IMR-90 (cell line): ENCODE data around the gene GRID1. TPM values are rescaled to one million over a fixed set of nuclear protein-coding genes. Genes with fewer than 3 reads are reported as not detected.

Experiments
- ATAC-seq: fragments of 200-7000 bp; cut with Tn5 transposase; 2 replicates; pipeline ENCODE4 v1.9.1; 2020; ENCODE audit warnings: low read depth, mild to moderate bottlenecking, moderate library complexity
- BruUV-seq: library from RNA; stranded (reverse); fragments of 400-500 nt; replicated peaks from 2 replicates; lab custom pipeline; 2021; lab: Mats Ljungman, UMichigan
- CTCF ChIA-PET: fragments of 300-600 bp; formaldehyde crosslinking; extraction: SDS; loops from one replicate; lab custom pipeline; 2021; ENCODE audit warnings: antibody characterized with exemption; lab: Yijun Ruan, JAX
- POLR2A ChIA-PET: fragments of 300-600 bp; sonication (Branson Sonifier 250); formaldehyde crosslinking; loops from one replicate; lab custom pipeline; 2022; ENCODE audit warnings: antibody characterized with exemption; ENCODE audit not compliant: unreplicated experiment; lab: Charles Lee
- DNase-seq: peaks from one replicate; pipeline ENCODE4 v3.0.0; 2013
- H2AFZ ChIP-seq: replicated peaks from 2 replicates; pipeline ENCODE3; 2013; ENCODE audit warnings: low read length, mild to moderate bottlenecking; ENCODE audit not compliant: poor library complexity
- H2AK5ac ChIP-seq: 2 replicates; pipeline ENCODE4 v1.6.1; 2013; ENCODE audit warnings: low read depth, low read length, inconsistent platforms
- H2AK9ac ChIP-seq: replicated peaks from 2 replicates; pipeline ENCODE3; 2013; ENCODE audit warnings: mild to moderate bottlenecking, low read depth, low read length, moderate library complexity; ENCODE audit not compliant: poor library complexity
- H2BK120ac ChIP-seq: 2 replicates; pipeline ENCODE4 v1.6.1; 2013; ENCODE audit warnings: low read depth, low read length, inconsistent platforms
- H2BK15ac ChIP-seq: 3 replicates; pipeline ENCODE4 v1.6.1; 2013; ENCODE audit warnings: low read depth, low read length, inconsistent platforms
- H2BK20ac ChIP-seq: 2 replicates; pipeline ENCODE4 v1.6.1; 2013; ENCODE audit warnings: low read depth, mild to moderate bottlenecking, inconsistent platforms, low read length, moderate library complexity
- H2BK5ac ChIP-seq: 2 replicates; pipeline ENCODE4 v1.6.1; 2013; ENCODE audit warnings: mild to moderate bottlenecking, low read depth, low read length, inconsistent platforms; ENCODE audit not compliant: poor library complexity, severe bottlenecking
- H3K14ac ChIP-seq: replicated peaks from 2 replicates; pipeline ENCODE4 v1.6.1; 2013; ENCODE audit warnings: low read depth, low read length, inconsistent platforms
- H3K18ac ChIP-seq: 2 replicates; pipeline ENCODE4 v1.6.1; 2013; ENCODE audit warnings: low read depth, low read length, control low read depth
- H3K23ac ChIP-seq: 2 replicates; pipeline ENCODE4 v1.6.1; 2013; ENCODE audit warnings: low read depth, low read length, inconsistent platforms
- H3K27ac ChIP-seq: 2 replicates; pipeline ENCODE4 v1.5.1; 2013; ENCODE audit warnings: mild to moderate bottlenecking, control low read depth, low read length; ENCODE audit not compliant: insufficient read depth
- H3K27me3 ChIP-seq: 2 replicates; pipeline ENCODE4 v1.6.1; 2013; ENCODE audit warnings: low read length; ENCODE audit not compliant: control insufficient read depth, insufficient read depth
- H3K36me3 ChIP-seq: 2 replicates; pipeline ENCODE4 v1.6.1; 2013; ENCODE audit warnings: low read length, mixed read lengths; ENCODE audit not compliant: control insufficient read depth, insufficient read depth
- H3K4ac ChIP-seq: 2 replicates; pipeline ENCODE4 v1.6.1; 2013; ENCODE audit warnings: low read depth, low read length, inconsistent platforms
- H3K4me1 ChIP-seq: 2 replicates; pipeline ENCODE4 v1.6.1; 2013; ENCODE audit warnings: low read length, mixed read lengths; ENCODE audit not compliant: control insufficient read depth, insufficient read depth
- H3K4me2 ChIP-seq: 2 replicates; pipeline ENCODE4 v1.6.1; 2013; ENCODE audit warnings: low read depth, mild to moderate bottlenecking, control low read depth, low read length, moderate library complexity
- H3K4me3 ChIP-seq: 2 replicates; pipeline ENCODE4 v1.5.1; 2013; ENCODE audit warnings: low read depth, mild to moderate bottlenecking, control low read depth, low read length, moderate library complexity; ENCODE audit not compliant: insufficient read depth
- H3K56ac ChIP-seq: 2 replicates; pipeline ENCODE4 v1.6.1; 2013; ENCODE audit warnings: low read length, inconsistent platforms; ENCODE audit not compliant: insufficient read depth; ENCODE audit errors: extremely low read depth
- H3K79me1 ChIP-seq, 2 experiments: 2 replicates each; pipeline ENCODE4 v1.6.1; 2013; ENCODE audit warnings: low read length in 2 of 2, inconsistent platforms in 1 of 2, low read depth in 1 of 2
- H3K9ac ChIP-seq: 2 replicates; pipeline ENCODE4 v1.6.1; 2013; ENCODE audit warnings: low read depth, low read length, control low read depth
- H3K9me1 ChIP-seq: 2 replicates; pipeline ENCODE4 v1.6.1; 2013; ENCODE audit warnings: low read length, inconsistent platforms; ENCODE audit not compliant: insufficient read depth
- H3K9me3 ChIP-seq: 2 replicates; pipeline ENCODE4 v1.6.1; 2013; ENCODE audit warnings: low read length; ENCODE audit not compliant: control insufficient read depth, insufficient read depth
- H4K20me1 ChIP-seq: 2 replicates; pipeline ENCODE4 v1.6.1; 2013; ENCODE audit warnings: low read length, inconsistent platforms; ENCODE audit not compliant: insufficient read depth
- H4K5ac ChIP-seq: 2 replicates; pipeline ENCODE4 v1.6.1; 2013; ENCODE audit warnings: mild to moderate bottlenecking, low read depth, low read length, control low read depth
- H4K8ac ChIP-seq, 2 experiments: 2 replicates each; pipeline ENCODE4 v1.6.1; 2013; ENCODE audit warnings: low read depth in 2 of 2, low read length in 2 of 2, control low read depth in 1 of 2, inconsistent platforms in 1 of 2
- H4K91ac ChIP-seq: 2 replicates; pipeline ENCODE4 v1.6.1; 2013; ENCODE audit warnings: low read depth, low read length, inconsistent platforms; ENCODE audit not compliant: insufficient read depth
- CEBPB ChIP-seq: IDR thresholded peaks from 2 replicates; pipeline ENCODE4 v1.6.1; 2012; ENCODE audit warnings: low read depth, low read length, improper control_type of control experiment
- ELK1 ChIP-seq: fragments of 150-350 bp; IDR thresholded peaks from 2 replicates; pipeline ENCODE4 v1.6.1; 2016; ENCODE audit warnings: low read depth, mild to moderate bottlenecking, low read length, moderate library complexity, borderline replicate concordance
- MAZ ChIP-seq: IDR thresholded peaks from 2 replicates; pipeline ENCODE4 v1.6.1; 2012; ENCODE audit warnings: low read depth, mild to moderate bottlenecking, low read length, improper control_type of control experiment, moderate library complexity, borderline replicate concordance
- RCOR1 ChIP-seq: IDR thresholded peaks from 2 replicates; pipeline ENCODE4 v1.6.1; 2012; ENCODE audit warnings: mild to moderate bottlenecking, low read length, improper control_type of control experiment; ENCODE audit not compliant: insufficient replicate concordance
- RFX5 ChIP-seq: IDR thresholded peaks from 2 replicates; pipeline ENCODE4 v1.8.0; 2012; ENCODE audit warnings: low read depth, mild to moderate bottlenecking, low read length, moderate library complexity
- WGBS, 2 experiments: methylation state at CpG; one replicate each; pipeline versions ENCODE4 v1.1.5 to v1.1.7; 2013; ENCODE audit warnings: missing lambda C conversion rate in 2 of 2; ENCODE audit not compliant: insufficient read length in 1 of 2; ENCODE audit errors: extremely low coverage in 2 of 2; 5-methylcytosine and 5-hydroxymethylcytosine counted together
- dilution Hi-C: fragments of 300-500 bp; cut with HindIII; formaldehyde crosslinking; loops from one replicate; pipeline ENCODE4 v1.14.3; 2018; ENCODE audit warnings: low sequenced_read_pairs; ENCODE audit not compliant: unreplicated experiment
- in situ Hi-C: fragments of 300-500 bp; cut with MboI; formaldehyde crosslinking; loops from 3 replicates; pipeline ENCODE4 v1.14.3; 2019; ENCODE audit warnings: low sequenced_read_pairs, inconsistent platforms, mixed read lengths
- intact Hi-C: fragments of 100-400 bp; cut with micrococcal nuclease; formaldehyde crosslinking; loops from 2 replicates; pipeline ENCODE4 v1.10.0; 2022
- polyA plus RNA-seq, 3 experiments: library from polyadenylated mRNA; depleted of rRNA; stranded (reverse); fragments of >200 nt; gene quantifications; 2 replicates each; pipeline ENCODE4 v1.2.3, GENCODE V29; 2012; ENCODE audit warnings: low replicate concordance in 1 of 3
- total RNA-seq: library from RNA; depleted of rRNA; stranded (reverse); fragments of >200 nt; gene quantifications from 2 replicates; pipeline ENCODE4 v1.2.3, GENCODE V29; 2012
- TF ChIP-seq, protein P1 (sequence below): conservative IDR thresholded peaks from 2 replicates; pipeline ENCODE4 v1.5.1; 2012; ENCODE audit warnings: mild to moderate bottlenecking, low read depth, low read length, improper control_type of control experiment

GRID1 gene
- total and polyA plus RNA-seq, 2 of the 4 experiments (the other 2 are of a cell fraction), result not detected

- Histone ChIP-seq H4K5ac (no peak overlapping the region), H3K14ac (no peak overlapping the region), H4K20me1 (no peaks in the 10 kb centered on the region), H3K4ac (no peak overlapping the region), H2AK5ac (no peak overlapping the region), H2AK9ac (no peak overlapping the region), H2BK120ac (no peak overlapping the region), H4K91ac (no peak overlapping the region), H2AFZ (no peak overlapping the region), H3K23ac (no peak overlapping the region), H4K8ac (no peak overlapping the region), H3K4me1 (no peaks in the 10 kb centered on the region), H3K27me3 (no peaks in the 10 kb centered on the region), H3K9ac (no peak overlapping the region), H3K36me3 (no peaks in the 10 kb centered on the region), H2BK20ac (no peak overlapping the region), H3K4me3 (no peak overlapping the region), H3K9me3 (no peaks in the 10 kb centered on the region), H3K4me2 (no peak overlapping the region), H3K27ac (no peak overlapping the region), H2BK5ac (no peak overlapping the region), H3K56ac (no peak overlapping the region), H3K79me1 (no peaks in the 10 kb centered on the region), H2BK15ac (no peak overlapping the region), H3K9me1 (no peaks in the 10 kb centered on the region), H3K18ac (no peak overlapping the region)
- no peak for DNase-seq
- WGBS, 2 experiments, result 20% methylated on average over 1 of the region's 6 CpGs; no CpG with 5 or more reads in 1 of the 2 experiments
- in situ Hi-C loops (no loop called here), dilution Hi-C loops (no loop called here), intact Hi-C loops (no loop called here)
- no peak for ATAC-seq
- TF ChIP-seq MAZ (no peak), RFX5 (no peak), RCOR1 (no peak), CEBPB (no peak), ELK1 (no peak)
- TF ChIP-seq, protein P1, sequence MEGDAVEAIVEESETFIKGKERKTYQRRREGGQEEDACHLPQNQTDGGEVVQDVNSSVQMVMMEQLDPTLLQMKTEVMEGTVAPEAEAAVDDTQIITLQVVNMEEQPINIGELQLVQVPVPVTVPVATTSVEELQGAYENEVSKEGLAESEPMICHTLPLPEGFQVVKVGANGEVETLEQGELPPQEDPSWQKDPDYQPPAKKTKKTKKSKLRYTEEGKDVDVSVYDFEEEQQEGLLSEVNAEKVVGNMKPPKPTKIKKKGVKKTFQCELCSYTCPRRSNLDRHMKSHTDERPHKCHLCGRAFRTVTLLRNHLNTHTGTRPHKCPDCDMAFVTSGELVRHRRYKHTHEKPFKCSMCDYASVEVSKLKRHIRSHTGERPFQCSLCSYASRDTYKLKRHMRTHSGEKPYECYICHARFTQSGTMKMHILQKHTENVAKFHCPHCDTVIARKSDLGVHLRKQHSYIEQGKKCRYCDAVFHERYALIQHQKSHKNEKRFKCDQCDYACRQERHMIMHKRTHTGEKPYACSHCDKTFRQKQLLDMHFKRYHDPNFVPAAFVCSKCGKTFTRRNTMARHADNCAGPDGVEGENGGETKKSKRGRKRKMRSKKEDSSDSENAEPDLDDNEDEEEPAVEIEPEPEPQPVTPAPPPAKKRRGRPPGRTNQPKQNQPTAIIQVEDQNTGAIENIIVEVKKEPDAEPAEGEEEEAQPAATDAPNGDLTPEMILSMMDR, result no peak
- ChIA-PET POLR2A (interaction anchor here (0.6 kb wide), 1 partner anchor 217 kb away, joined by 3 read pairs; no protein-coding TSS in a partner anchor), CTCF (no interaction called here)
- BruUV-seq, result no TSS peak
These were observed 154.2 kb downstream of the GRID1 start for GRCh38 chr10:86212391-86212700.
